ENCODE data around the gene RIN3.

The RIN3 gene

GRCh38 chr14:92570674-92571262 is 57.2 kb downstream of the RIN3 start:
- in situ Hi-C loops (cut with MboI; ENCODE audit: low sequenced_read_pairs) = no loop called here

DNA sequence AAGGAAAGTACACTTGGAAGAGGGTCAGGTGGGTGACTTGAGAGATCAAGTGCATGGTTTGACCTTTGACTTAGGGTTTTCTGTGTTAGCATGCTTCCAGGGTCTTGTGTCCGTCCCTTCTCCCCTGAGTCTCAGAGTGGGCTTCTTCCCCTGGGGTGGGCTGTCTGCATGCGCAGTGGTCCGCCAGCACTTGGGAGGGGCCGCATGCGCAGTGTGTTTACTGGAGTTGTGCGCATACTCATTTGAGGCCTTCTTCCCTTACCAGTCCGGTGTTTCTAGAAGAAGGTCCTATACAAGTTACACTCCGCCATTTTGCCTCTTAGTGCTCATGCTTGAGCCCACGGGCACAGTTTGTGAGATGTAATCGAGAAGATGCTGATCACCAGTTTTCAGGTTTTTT is 58.5 kb downstream of the RIN3 start:
- in situ Hi-C loops (cut with MboI; ENCODE audit: low sequenced_read_pairs) = no loop called here

DNA sequence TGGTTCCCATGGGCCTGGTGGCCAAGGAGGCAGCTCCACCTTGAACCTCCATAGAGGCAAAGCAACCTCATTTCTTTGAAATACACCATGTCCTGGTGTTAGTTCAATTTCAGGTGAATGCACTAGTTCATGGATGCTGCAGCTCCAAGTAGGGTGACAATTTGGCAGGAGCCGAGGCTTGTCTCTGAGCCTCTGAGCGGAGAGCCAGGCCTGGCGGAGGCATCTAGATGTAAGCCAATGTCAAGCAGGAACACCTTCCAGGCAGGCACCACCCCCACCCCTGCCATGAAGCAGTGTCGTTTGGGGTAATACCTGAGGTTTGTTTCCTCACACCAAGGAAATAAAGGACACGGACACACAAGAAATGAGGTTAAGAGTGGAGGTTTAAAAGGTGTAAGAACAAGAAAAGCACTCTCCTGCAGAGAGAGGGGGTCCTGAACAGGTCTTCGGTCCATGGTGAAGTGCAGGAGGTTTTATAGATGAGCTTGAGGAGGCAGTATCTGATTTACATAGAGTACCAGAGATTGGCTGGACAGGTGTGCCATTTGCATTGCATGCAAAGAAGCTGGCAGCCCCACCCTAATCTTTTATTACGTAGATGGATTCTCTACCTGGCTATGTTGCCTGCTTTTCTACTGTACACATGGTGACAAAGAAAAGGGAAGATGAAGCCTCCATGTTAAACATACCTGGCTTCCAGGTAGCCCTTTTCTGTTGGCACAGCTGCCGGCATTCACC is 60.3 kb downstream of the RIN3 start:
- in situ Hi-C loops (cut with MboI; ENCODE audit: low sequenced_read_pairs) = no loop called here

GRCh38 chr14:92575061-92575747 is 61.6 kb downstream of the RIN3 start:
- in situ Hi-C loops (cut with MboI; ENCODE audit: low sequenced_read_pairs) = no loop called here

GRCh38 chr14:92575748-92576303 is 62.2 kb downstream of the RIN3 start:
- in situ Hi-C loops (cut with MboI; ENCODE audit: low sequenced_read_pairs) = no loop called here

GRCh38 chr14:92577321-92577742 is 63.8 kb downstream of the RIN3 start:
- in situ Hi-C loops (cut with MboI; ENCODE audit: low sequenced_read_pairs) = no loop called here

DNA sequence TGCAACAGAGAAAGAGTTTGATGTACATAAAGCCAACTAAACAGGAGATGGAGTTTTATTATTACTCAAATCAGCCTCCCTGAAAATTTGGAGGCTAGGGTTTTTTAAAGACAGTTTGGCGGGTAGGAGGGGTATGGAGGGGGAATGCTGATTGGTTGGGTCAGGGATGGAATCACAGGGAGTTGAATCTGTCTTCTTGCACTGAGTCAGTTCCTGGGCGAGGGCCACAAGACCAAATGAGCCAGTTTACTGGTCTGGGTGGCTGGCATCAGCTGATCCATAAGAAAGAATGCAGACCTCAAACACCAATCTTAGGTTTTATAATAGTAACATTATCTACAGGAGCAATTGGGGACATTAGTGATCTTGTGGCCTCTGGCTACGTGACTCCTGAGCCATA is 64.9 kb downstream of the RIN3 start:
- in situ Hi-C loops (cut with MboI; ENCODE audit: low sequenced_read_pairs) = no loop called here

- in situ Hi-C loops (cut with MboI; ENCODE audit: low sequenced_read_pairs) = no loop called here
Observed at GRCh38 chr14:92579244-92579936, 65.8 kb downstream of the RIN3 start.

- in situ Hi-C loops (cut with MboI; ENCODE audit: low sequenced_read_pairs) = no loop called here
Observed at GRCh38 chr14:92581206-92581605, 67.6 kb downstream of the RIN3 start.

DNA sequence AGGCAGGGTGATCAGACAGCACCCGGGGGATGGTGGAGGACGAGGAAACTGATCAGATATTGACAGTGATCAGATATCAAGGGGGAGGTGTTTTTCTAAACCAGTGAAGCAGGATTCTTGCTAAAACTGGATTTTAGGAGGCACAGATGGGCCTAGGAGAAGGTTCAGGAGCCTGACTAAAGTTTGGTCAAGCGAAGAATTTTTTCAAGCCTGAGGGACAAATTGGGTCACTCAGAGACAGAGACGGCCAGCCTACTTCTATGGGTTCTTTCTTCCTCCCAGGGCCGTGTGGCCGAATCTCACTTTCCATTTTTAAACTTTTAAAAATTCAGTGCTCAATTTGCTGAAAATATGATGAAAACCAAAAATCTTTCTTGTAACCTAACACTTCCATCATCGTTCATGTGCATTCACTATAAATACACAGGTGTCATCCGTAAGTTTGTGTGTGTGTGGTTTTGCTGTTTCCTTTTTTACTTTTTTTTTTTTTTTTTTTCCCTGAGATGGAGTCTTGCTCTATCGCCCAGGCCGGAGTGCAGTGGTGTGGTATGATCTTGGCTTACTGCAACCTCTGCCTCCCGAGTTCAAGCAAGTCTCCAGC is 68.5 kb downstream of the RIN3 start:
- in situ Hi-C loops (cut with MboI; ENCODE audit: low sequenced_read_pairs) = no loop called here

DNA sequence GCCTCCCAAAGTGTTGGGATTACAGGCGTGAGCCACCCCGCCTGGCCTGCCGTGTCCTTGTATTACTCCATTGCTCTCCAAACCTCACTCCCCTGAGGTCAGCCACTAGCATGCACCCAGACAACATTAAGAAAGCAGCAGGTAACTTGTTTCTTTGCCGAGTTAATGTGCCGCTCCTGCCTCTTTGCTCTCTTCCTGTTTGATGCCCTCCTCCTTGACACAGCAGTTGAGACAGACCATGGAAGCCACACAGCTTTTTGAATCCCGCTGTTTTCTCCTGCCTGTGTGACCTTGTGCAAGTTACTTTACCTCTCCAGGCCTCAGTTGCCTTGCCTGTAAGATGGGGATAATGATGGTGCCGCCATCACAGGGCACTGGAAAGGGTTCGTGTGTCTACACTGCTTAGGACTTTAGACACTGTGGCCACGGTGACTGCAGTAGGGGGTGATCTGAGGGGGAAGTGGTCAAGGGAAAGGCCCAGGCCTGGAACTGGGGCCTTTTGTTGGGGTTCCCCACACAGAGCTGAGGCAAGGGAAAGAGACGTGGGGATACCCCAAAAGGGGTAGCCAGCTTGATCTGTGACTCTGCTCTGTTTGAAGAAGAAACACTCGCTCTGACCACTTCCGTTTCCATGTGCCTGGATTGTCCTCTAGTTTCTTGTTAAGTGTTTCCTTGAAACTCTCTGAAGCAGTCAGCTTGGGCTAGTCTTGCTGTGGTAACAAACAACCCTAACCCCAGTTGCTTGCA is 69.3 kb downstream of the RIN3 start:
- in situ Hi-C loops (cut with MboI; ENCODE audit: low sequenced_read_pairs) = no loop called here

DNA sequence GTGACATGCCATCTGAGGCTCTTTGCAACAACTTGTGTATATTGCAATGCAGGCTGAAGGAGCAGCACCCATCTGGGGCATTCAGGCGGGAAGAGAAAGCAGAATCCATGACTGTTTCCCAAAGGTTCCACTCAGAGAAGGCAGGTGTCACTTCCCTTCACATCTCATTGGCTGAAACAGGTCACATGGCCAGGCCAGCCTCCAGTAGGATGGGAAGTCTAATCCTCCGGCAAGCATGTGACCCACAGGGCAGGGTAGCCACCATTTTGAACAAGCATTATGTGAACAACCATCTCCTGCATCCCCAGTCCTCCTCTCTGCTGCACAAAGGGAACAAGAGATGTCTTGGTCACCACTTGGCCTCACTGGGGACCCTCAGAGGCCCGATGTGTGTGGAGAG is 70.6 kb downstream of the RIN3 start:
- in situ Hi-C loops (cut with MboI; ENCODE audit: low sequenced_read_pairs) = no loop called here

GRCh38 chr14:92584816-92585215 is 71.2 kb downstream of the RIN3 start:
- in situ Hi-C loops (cut with MboI; ENCODE audit: low sequenced_read_pairs) = no loop called here

DNA sequence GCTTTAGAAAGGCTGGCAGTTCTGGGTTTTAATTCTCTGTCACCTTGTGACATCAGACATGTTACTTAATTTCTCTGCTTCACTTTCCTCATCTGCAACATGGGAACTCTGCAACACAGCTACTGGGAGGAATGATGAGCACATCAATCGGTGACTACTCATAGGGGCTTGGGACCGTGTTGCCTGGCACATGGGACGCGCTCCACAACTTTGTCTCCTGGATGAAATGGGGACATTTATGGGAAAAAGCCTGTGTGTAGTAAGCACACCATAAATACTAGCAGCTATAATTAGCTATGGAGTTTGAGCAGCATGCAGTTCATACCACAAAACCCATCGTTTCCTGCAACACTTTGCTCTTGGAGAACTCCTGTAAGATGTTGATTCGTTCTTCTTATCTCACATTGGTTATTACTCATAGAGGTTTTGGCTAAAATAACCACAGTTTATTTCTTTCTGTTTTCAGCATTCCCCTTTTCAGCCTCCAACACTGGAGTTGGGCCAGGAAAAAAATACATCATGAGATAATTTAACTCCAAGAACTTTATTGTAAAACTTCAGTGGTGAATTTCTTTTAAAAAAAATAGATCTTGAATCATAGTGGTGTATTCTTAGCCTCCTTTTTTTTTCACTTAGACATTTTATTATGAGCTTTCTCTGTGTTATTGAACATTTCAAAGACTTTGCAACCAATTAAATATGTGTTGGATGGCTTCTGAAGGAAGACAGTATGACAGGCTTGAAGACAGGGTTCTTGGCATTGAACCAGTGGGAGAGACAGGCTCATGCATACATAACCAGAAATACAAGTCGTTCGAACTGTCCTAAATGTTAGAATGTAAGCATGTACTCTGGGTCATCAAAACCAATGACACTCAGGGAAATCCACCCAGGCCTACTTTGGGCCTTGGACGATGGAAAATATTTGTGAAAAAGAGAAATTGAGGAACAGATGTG is 72.7 kb downstream of the RIN3 start:
- in situ Hi-C loops (cut with MboI; ENCODE audit: low sequenced_read_pairs) = no loop called here

GRCh38 chr14:92586963-92587699 is 73.5 kb downstream of the RIN3 start:
- in situ Hi-C loops (cut with MboI; ENCODE audit: low sequenced_read_pairs) = no loop called here

DNA sequence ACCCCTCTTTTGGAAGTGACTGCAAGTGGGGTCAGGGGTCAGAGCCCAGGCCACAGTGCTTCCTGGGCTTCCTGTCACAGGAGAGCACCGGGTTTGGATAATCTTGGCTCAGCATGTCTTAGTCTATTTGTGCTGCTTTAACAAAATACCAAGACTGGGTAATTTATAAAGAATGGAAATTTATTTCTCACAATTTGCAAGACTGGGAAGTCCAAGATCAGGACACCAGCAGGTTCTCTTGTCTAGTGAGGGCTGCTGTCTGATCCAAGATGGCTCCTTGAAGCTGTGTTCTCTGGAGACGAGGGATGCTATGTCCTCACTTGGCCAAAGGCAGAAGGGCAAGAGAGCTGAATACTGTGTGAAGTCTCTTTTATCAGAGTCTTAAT is 74.1 kb downstream of the RIN3 start:
- in situ Hi-C loops (cut with MboI; ENCODE audit: low sequenced_read_pairs) = no loop called here

DNA sequence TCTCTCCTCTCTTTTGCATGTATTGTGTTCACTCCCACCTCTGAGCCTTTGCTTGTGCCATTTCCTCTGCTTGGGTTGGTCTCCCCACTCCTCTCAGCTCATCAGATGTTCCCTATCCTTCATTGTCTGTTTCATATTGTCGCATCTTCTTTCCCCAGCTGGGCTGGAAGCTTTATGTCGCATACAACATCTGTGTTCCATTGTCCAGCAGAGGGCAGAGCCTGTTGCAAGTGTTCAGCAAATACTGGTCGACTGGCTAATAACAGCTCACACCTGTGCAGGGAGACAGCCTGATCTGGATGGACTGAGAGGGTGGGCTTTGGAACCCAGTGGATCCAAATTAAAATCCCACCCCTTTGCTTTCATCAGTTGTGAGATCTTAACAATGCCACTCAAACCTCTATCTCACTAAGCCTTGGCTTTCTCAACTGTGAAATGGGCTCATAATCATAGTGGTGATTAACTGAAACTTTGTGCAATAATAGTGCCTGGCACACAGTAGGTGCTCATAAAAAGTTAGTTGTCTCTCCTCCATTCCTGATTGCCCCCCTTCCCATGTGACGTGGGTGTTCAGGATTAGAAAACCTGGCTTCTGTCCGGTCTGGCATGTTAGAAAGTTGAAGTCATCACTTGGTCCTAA is 75.8 kb downstream of the RIN3 start:
- in situ Hi-C loops (cut with MboI; ENCODE audit: low sequenced_read_pairs) = no loop called here

- in situ Hi-C loops (cut with MboI; ENCODE audit: low sequenced_read_pairs) = no loop called here
Observed at GRCh38 chr14:92590176-92590575, 76.6 kb downstream of the RIN3 start.
